ENCODE results near the gene RGS10.
"Not testable (repeated sequence)": the region's sequence is repeated elsewhere in the genome, so short reads cannot be mapped to it uniquely, and the experiment has no call there.

RGS10 gene

DNA sequence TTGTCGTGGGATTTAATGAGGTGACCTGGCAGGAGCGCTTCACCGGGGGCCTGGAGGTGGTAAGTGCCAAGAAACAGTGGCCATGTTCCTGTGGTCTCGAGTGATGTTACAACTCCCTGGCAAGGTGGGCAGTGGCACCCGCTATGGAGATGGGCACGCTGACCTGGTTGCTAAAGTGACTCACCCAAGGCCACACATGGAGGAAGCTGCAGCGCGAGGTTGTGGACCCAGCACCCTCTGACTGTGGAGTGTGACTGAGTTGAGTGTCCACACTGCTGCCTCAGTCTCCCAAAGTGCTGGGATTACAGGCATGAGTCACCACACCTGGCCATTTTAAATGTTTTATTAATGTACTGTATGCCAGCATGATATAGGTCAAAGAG is 73.2 kb downstream of the RGS10 start:
- Histone ChIP-seq H3K36me3 (ENCODE audit: insufficient read depth, low read length) (no peaks in the 10 kb centered on the region), H3K9me3 (ENCODE audit: control insufficient read depth, insufficient read depth, low read length) (no peaks in the 10 kb centered on the region), H3K9ac (ENCODE audit: low read depth, low read length) (no peak overlapping the region), H3K4me1 (ENCODE audit: insufficient read depth, low read length) (no peaks in the 10 kb centered on the region)

DNA sequence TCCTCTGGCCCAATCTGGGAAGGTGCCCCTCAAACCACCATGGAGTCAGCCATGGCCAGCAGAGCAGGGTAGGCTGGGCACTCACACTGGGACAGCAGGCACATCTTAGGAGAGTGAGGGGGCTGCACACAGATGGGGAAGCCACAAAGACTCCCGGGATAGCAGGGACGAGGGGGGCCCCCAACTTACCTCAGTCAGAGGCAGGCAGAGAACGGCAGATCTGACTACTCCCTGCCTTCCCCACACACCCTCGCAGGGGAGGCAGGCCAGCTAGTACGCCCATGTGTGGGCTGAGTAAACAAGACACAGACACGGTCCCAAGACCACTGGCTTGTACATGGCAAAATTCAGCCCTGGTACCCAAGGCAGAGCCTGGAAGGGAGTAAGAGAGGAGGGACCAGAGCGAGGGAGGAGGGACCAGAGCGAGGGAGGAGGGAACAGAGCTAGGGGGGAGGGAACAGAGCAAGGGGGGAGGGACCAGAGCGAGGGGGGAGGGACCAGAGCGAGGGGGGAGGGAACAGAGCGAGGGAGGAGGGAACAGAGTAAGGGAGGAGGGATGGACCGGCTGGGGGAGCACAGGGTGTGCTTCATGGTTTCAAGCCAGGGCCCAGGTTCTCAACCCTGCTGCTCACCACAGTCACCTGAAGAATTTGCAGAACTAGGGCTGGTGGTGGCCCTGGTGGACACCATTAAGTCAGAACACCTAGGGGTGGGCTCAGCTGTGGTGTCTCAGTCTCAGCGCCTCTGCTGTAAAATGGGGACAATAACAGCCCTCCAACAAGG is 73.8 kb downstream of the RGS10 start:
- Histone ChIP-seq H3K4me1 (ENCODE audit: insufficient read depth, low read length) (no peaks in the 10 kb centered on the region), H3K9me3 (ENCODE audit: control insufficient read depth, insufficient read depth, low read length) (no peaks in the 10 kb centered on the region), H3K9ac (ENCODE audit: low read depth, low read length) (no peak overlapping the region), H3K36me3 (ENCODE audit: insufficient read depth, low read length) (no peaks in the 10 kb centered on the region)

DNA sequence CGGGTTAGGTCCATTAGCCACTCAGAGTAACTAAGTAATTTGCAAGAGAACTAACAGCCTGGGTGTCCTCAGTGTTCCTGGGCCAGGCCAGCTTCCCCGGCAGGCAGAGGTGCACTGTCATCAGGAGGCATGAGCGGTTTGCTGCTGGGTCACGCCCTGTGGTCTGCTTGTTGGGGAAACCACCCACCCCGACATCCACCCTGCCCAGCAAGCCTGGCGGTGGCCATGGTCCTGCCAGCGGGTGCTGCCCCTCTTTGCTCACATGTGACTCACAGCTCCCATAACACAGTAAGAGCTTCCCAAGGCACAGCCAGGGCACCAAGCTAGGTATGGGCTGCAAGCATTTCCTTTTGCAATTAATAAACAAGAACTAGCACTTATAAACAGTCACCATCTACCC is 75.9 kb downstream of the RGS10 start:
- Histone ChIP-seq H3K4me1 (ENCODE audit: insufficient read depth, low read length) (no peaks in the 10 kb centered on the region), H3K9me3 (ENCODE audit: control insufficient read depth, insufficient read depth, low read length) (no peaks in the 10 kb centered on the region), H3K36me3 (ENCODE audit: insufficient read depth, low read length) (no peaks in the 10 kb centered on the region), H3K9ac (ENCODE audit: low read depth, low read length) (no peak overlapping the region)

DNA sequence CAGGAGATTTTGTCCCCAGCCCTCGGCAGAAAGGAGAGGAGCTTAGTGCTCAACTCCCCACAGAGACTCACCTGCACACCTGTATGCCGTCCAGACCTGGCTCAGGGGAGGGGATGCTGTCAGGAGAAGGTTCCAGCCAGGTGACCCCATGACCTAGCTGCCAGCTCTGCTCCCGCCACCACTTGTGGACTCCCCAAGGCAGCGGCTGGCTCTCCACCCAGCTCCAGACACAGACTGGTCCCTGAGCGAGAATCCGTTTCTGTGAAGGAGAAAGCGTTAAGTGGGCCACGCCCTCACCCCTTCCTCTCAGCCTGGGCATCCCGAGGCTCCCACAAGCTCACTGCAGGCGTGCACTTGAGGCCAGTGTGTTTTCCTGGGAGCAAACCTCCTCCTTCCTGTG is 76.4 kb downstream of the RGS10 start:
- no peak overlapping the region for H3K9ac ChIP-seq (ENCODE audit: low read depth, low read length)
- no peaks in the 10 kb centered on the region for H3K36me3 ChIP-seq (ENCODE audit: insufficient read depth, low read length)
- no peaks in the 10 kb centered on the region for H3K9me3 ChIP-seq (ENCODE audit: control insufficient read depth, insufficient read depth, low read length)
- no peaks in the 10 kb centered on the region for H3K4me1 ChIP-seq (ENCODE audit: insufficient read depth, low read length)

DNA sequence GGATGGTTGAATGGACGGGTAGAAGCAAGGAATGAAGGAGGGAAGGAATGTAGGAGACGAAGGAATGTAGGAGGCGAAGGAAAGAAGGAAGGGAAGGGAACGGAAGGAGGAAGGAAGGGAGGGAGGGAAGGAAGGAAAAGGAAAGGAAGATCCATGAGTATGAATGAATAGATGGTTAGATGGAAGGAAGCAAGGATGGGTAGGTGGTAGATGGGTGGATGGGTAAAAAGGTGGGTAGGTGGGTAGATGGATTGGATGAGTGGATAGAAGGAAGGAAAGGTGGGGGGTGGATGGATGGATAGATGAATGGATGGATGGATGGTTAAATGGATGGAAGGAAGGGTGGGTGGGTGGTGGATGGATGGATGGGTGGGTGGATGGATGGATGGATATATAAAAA is 77.4 kb downstream of the RGS10 start:
- H3K9ac ChIP-seq (ENCODE audit: low read depth, low read length), result no peak overlapping the region
- H3K4me1 ChIP-seq (ENCODE audit: insufficient read depth, low read length), result no peaks in the 10 kb centered on the region
- no peaks in the 10 kb centered on the region for H3K9me3 ChIP-seq (ENCODE audit: control insufficient read depth, insufficient read depth, low read length)
- no peaks in the 10 kb centered on the region for H3K36me3 ChIP-seq (ENCODE audit: insufficient read depth, low read length)

DNA sequence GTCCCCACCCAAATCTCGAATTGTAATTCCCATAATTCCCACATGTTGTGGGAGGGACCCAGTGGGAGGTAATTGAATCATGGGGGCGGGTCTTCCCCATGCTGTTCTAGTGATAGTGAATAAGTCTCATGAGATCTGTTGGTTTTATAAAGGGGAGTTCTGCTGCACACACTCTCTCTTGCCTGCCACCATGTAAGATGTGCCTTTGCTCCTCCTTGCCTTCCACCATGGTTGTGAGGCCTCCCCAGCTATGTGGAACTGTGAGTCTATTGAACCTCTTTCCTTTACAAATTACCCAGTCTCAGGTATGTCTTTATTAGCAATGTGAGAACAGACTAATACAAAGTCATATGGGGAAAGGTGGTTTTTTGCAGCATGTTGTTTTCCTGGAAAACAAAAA is 79.3 kb downstream of the RGS10 start:
- H3K9ac ChIP-seq (ENCODE audit: low read depth, low read length), result not testable (repeated sequence)

DNA sequence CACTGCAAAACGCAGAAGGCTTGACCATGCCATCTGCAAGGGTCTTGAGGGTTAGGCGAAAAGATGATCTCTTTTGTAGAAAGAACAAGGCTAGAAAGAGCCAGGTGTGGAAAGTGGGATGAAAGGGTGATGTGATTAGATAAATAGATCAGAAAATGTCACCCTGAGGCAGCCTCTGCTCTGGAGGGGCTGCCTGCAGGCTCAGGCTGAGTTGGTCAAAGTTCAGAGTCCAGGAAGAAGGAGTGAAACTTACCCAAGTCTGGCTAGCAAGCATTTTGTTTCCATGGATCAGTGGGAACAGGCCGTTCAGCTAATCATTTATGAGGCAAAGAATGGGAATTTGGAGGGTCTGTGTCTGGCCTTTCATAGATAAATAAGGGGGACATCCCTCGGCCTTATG is 79.7 kb downstream of the RGS10 start:
- H3K36me3 ChIP-seq (ENCODE audit: insufficient read depth, low read length), result no peaks in the 10 kb centered on the region
- H3K9me3 ChIP-seq (ENCODE audit: control insufficient read depth, insufficient read depth, low read length), result no peaks in the 10 kb centered on the region
- no peaks in the 10 kb centered on the region; the same call in 1 of the 2 replicates for H3K4me1 ChIP-seq (ENCODE audit: insufficient read depth, low read length)
- H3K9ac ChIP-seq (ENCODE audit: low read depth, low read length), result no peak overlapping the region

More for the DNA sequence above, 79.3 kb downstream of the RGS10 start:
- not testable (repeated sequence) for H3K4me1 ChIP-seq (ENCODE audit: insufficient read depth, low read length); H3K36me3 ChIP-seq (ENCODE audit: insufficient read depth, low read length); H3K9me3 ChIP-seq (ENCODE audit: control insufficient read depth, insufficient read depth, low read length)

DNA sequence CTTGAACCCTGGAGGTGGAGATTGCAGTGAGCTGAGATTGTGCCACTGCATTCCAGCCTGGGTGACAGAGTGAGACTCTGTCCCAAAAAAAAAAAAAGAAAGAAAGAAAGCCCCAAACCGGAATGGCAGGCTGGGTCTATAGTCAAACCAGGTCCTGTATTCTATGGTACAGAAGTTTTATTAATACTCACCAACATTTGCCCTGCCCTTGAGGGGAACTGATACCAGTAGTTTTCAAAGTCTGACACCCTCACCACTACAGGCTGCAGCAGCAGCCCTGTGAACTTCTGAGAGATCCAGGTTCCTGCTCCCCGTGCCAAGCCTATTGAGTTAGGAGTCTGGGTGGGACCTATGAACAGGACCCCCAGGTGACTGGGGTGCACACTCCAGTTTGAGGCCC is 80.6 kb downstream of the RGS10 start:
- no peaks in the 10 kb centered on the region; the same call in 1 of the 2 replicates for H3K4me1 ChIP-seq (ENCODE audit: insufficient read depth, low read length)
- H3K36me3 ChIP-seq (ENCODE audit: insufficient read depth, low read length), result no peaks in the 10 kb centered on the region
- no peak overlapping the region for H3K9ac ChIP-seq (ENCODE audit: low read depth, low read length)

DNA sequence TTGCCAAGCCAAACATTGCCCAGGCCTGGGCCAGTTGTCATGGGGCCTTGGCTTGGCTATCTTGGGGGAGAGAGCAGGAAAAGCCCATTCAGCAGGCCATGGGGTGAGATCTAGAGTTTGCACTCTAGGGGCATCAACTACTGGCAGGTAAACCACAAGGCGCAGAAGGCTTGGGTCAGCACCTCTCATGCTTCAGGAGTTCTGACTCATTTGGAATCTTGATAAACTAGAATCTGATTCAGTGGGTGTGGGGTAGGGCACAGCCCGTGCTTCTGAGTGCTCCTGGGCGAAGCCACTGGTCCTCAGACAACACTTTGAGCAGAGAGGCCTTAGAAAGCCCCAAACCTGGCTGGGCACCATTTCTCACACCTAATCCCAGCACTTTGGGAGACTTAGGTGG is 81.1 kb downstream of the RGS10 start:
- no peaks in the 10 kb centered on the region for H3K36me3 ChIP-seq (ENCODE audit: insufficient read depth, low read length)
- H3K4me1 ChIP-seq (ENCODE audit: insufficient read depth, low read length), result no peaks in the 10 kb centered on the region; the same call in 1 of the 2 replicates
- H3K9me3 ChIP-seq (ENCODE audit: control insufficient read depth, insufficient read depth, low read length), result no peaks in the 10 kb centered on the region
- no peak overlapping the region for H3K9ac ChIP-seq (ENCODE audit: low read depth, low read length)

More for the DNA sequence above, 80.6 kb downstream of the RGS10 start:
- H3K9me3 ChIP-seq (ENCODE audit: control insufficient read depth, insufficient read depth, low read length), result no peaks in the 10 kb centered on the region

DNA sequence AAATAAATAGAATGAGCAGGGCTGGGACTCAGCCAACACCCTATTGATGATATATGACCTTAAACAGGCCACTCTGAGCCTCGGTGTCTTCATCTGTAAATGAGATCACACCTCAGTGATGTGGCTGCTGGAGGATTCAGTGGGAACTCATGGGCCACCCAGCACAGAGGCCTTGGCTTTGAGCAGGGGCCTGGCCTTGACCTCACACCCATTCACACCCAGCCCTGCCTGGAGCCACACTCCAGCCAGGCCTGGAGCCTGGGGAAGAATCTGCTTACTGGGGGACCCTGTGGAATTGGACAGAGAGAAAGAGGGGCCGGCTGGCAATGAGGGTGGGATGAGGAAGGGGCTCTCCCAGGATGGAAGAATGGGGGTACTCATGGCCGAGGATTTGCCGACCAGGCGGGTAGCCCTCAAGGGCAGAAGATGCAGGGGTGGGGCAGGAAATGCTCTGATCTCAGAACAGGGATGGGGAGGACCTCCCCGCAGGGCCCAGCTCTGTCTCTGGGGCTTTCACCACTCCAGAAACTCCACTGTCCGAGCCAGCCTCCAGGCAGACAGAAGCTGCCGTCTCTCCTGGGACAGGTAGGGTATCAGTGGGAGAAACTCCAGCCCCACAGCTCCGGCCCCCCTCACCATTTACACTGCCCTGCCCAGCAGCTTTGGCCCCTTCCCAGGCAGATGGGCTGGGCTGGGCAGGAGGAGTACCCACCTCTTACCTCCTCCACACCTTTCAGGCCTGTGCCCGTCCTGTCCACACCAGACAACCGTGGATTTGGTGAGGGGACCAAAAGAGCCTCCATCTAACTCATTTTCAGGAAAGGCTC is 81.9 kb downstream of the RGS10 start:
- Histone ChIP-seq H3K36me3 (ENCODE audit: insufficient read depth, low read length) (no peaks in the 10 kb centered on the region), H3K4me1 (ENCODE audit: insufficient read depth, low read length) (no peaks in the 10 kb centered on the region; the same call in 1 of the 2 replicates), H3K9me3 (ENCODE audit: control insufficient read depth, insufficient read depth, low read length) (no peaks in the 10 kb centered on the region), H3K9ac (ENCODE audit: low read depth, low read length) (no peak overlapping the region)

DNA sequence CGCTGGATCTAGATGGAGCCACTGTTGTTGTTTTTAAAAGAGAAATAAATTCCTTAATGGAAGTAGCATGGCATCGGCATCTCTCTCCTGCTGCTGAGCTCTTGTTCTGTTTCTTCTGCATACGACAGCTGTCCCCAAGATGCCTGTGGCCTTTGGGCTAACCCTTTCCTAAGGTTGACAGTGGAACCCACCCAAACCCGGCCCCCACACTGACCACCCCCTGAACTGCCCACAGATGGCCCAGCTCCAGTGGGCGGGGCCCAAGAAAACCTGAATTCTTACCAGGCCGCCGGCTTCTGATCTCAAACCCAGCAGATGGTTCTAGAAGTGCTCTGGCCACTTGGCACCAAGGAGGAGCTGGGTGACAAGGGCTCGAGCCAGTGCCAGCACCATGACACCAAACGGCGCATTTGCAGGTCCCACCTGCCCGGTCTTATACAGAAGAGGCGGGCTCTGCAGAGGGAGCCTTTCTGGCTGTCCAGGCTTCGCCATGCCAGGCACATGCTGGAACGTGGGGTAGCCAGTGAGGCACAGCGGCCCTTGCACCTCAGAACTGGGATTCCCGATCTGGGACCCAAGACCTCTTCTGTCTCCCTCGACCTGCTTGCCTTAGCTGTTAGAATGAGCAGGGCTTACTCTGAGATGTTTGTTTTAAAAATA is 82.7 kb downstream of the RGS10 start:
- H3K36me3 ChIP-seq (ENCODE audit: insufficient read depth, low read length), result no peaks in the 10 kb centered on the region
- no peaks in the 10 kb centered on the region for H3K9me3 ChIP-seq (ENCODE audit: control insufficient read depth, insufficient read depth, low read length)
- no peak overlapping the region for H3K9ac ChIP-seq (ENCODE audit: low read depth, low read length)
- no peaks in the 10 kb centered on the region; the same call in 1 of the 2 replicates for H3K4me1 ChIP-seq (ENCODE audit: insufficient read depth, low read length)

DNA sequence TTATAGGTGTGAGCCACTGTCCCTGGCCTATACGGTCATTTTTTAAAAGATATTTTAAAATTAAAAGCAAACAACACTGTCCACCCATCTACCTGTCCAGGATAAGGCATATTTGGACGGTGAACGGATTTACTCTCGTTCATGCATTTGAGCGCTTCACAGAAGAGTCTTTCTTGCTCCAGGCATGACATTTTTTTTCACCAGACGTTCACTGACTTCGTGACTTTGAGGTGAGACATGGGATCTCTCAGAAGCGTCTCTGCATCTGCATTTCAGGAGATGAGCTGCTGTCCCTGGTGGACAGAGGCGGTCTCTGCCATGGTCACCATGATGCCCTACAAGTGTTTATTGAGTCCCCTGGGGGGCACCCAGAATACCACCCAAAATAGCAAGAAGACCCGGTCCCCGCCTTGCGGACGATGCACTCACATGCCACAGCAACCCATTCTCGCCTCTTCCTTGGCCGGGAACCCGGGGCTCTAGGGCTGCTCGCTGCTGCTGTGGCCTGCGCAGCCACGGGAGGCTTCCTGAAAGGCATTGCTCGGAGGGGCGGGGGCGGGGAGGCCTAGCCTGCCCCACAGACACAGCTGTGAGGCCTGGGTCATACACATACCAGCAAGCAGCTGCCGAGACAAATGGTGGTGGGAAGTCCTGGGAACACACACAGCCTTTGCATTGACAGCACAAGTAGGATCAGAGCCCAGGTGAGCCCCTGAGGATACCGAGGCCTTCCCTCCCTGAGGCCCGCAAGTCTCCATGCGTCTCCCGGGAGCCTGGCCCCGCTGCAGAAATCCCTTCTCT is 84.4 kb downstream of the RGS10 start:
- no peaks in the 10 kb centered on the region; the same call in 1 of the 2 replicates for H3K4me1 ChIP-seq (ENCODE audit: insufficient read depth, low read length)
- no peaks in the 10 kb centered on the region for H3K36me3 ChIP-seq (ENCODE audit: insufficient read depth, low read length)
- no peaks in the 10 kb centered on the region for H3K9me3 ChIP-seq (ENCODE audit: control insufficient read depth, insufficient read depth, low read length)
- no peak overlapping the region for H3K9ac ChIP-seq (ENCODE audit: low read depth, low read length)

DNA sequence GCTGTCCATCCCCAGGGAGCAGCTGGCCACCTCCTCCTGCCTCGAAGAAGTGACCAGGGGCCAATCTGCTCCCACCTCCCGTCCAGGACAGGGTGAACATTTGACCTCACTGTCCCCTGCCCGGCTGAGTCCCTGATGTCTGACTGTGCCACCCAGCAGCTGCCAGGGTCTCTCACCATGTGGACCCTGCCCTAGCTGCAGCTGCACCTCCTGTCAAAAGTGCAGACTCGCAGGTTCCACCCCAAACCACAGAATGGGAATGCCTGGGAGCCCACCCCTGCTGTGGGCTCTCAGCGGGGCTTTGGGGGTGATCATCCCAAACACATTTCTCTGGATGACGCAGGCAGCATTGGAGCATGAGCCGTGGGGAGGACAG is 86.1 kb downstream of the RGS10 start:
- H3K9me3 ChIP-seq (ENCODE audit: control insufficient read depth, insufficient read depth, low read length), result no peaks in the 10 kb centered on the region
- no peak overlapping the region for H3K9ac ChIP-seq (ENCODE audit: low read depth, low read length)
- no peaks in the 10 kb centered on the region; the same call in 1 of the 2 replicates for H3K4me1 ChIP-seq (ENCODE audit: insufficient read depth, low read length)
- H3K36me3 ChIP-seq (ENCODE audit: insufficient read depth, low read length), result no peaks in the 10 kb centered on the region

Data from ES-I3 (cell line).